HepG2 (cell line): ENCODE measurements around the gene NDUFAF3. TPM values are rescaled to one million over a fixed set of nuclear protein-coding genes. Genes with fewer than 3 reads are reported as not detected.

ENCODE experiments used
- ATAC-seq: fragments of 200-7000 bp; cut with Tn5 transposase; 3 replicates; pipeline ENCODE4 v1.9.1; 2020; ENCODE audit warnings: mild to moderate bottlenecking, moderate library complexity
- BruUV-seq: library from RNA; stranded (reverse); fragments of 400-500 nt; replicated peaks from 2 replicates; lab custom pipeline; 2021; lab: Mats Ljungman, UMichigan
- CTCF ChIA-PET: fragments of 300-600 bp; formaldehyde crosslinking; extraction: SDS; loops from one replicate; lab custom pipeline; 2021; ENCODE audit warnings: low total read pairs, inconsistent platforms, low intra/inter-chr PET ratio; lab: Yijun Ruan, JAX
- POLR2A ChIA-PET: fragments of 350-600 bp; sonication (Branson Sonifier 250); formaldehyde crosslinking; loops from one replicate; lab custom pipeline; 2020; ENCODE audit warnings: antibody characterized with exemption, inconsistent platforms; lab: Yijun Ruan, JAX
- DNase-seq: peaks from one replicate; pipeline ENCODE4 v3.0.0-alpha.2; 2015; ENCODE audit warnings: low spot score
- FAIRE-seq: peaks from 3 replicates; lab custom pipeline; 2011; peaks lifted over from hg19 to GRCh38; lab: Jason Lieb, UNC
- H2AFZ ChIP-seq: one replicate; pipeline ENCODE4 v1.6.1; 2011; ENCODE audit warnings: low read length, inconsistent platforms
- H3K27ac ChIP-seq: fragments of 300-600 bp; 3 replicates; pipeline ENCODE4 v1.8.0; 2011; ENCODE audit warnings: mixed run types, mild to moderate bottlenecking, mixed read lengths, low read length, inconsistent platforms; ENCODE audit not compliant: insufficient read depth; ENCODE audit errors: extremely low read length
- H3K27me3 ChIP-seq, 2 experiments: fragments of 200-600 bp in 1 of 2; 2 replicates in 1 of 2; 3 replicates in 1 of 2; pipeline versions ENCODE4 v1.6.0 to v1.8.0; 2011; ENCODE audit warnings: low read length in 2 of 2, mild to moderate bottlenecking in 2 of 2, moderate library complexity in 2 of 2, inconsistent platforms in 1 of 2; ENCODE audit not compliant: insufficient read depth in 2 of 2, control insufficient read depth in 1 of 2
- H3K36me3 ChIP-seq, 2 experiments: fragments of 200-600 bp in 1 of 2; replicated peaks in 1 of 2; 2 replicates in 1 of 2; 3 replicates in 1 of 2; pipeline versions ENCODE4 v1.5.1 to v1.8.0; 2011; ENCODE audit warnings: low read length in 2 of 2, inconsistent platforms in 1 of 2; ENCODE audit not compliant: insufficient read depth in 2 of 2, control insufficient read depth in 1 of 2
- H3K4me1 ChIP-seq: 2 replicates; pipeline ENCODE4 v1.5.1; 2012; ENCODE audit warnings: low read length, inconsistent platforms; ENCODE audit not compliant: insufficient read depth
- H3K4me2 ChIP-seq: 2 replicates; pipeline ENCODE4 v1.6.0; 2011; ENCODE audit warnings: low read depth, low read length, inconsistent platforms
- H3K4me3 ChIP-seq, 3 experiments: fragments of 200-600 bp in 1 of 3; sonication (generic), shearing (Covaris generic) in 1 of 3; replicated peaks in 1 of 3; 2 replicates each; pipeline ENCODE4 v1.5.1; 2011 to 2016; ENCODE audit warnings: low read length in 3 of 3, inconsistent platforms in 2 of 3, low read depth in 2 of 3, mild to moderate bottlenecking in 2 of 3, control low read depth in 1 of 3, mixed read lengths in 1 of 3; ENCODE audit not compliant: insufficient read depth in 1 of 3
- H3K79me2 ChIP-seq: one replicate; pipeline ENCODE4 v1.6.1; 2011; ENCODE audit warnings: low read length, inconsistent platforms; ENCODE audit not compliant: insufficient read depth
- H3K9ac ChIP-seq: 2 replicates; pipeline ENCODE4 v1.6.0; 2011; ENCODE audit warnings: mild to moderate bottlenecking, low read depth, low read length, inconsistent platforms; ENCODE audit not compliant: insufficient read depth
- H3K9me3 ChIP-seq: 2 replicates; pipeline ENCODE4 v1.5.1; 2012; ENCODE audit warnings: mild to moderate bottlenecking, low read length
- H4K20me1 ChIP-seq: 2 replicates; pipeline ENCODE4 v1.6.0; 2011; ENCODE audit warnings: inconsistent platforms, mild to moderate bottlenecking, low read length, moderate library complexity; ENCODE audit not compliant: insufficient read depth
- AGO2 ChIP-seq: fragments of 200-400 bp; formaldehyde crosslinking; optimal IDR thresholded peaks from 2 replicates; pipeline ENCODE3; 2017; ENCODE audit warnings: mild to moderate bottlenecking, low read depth, low read length, moderate library complexity
- ATF5 ChIP-seq: sonication (generic); formaldehyde crosslinking; IDR thresholded peaks from 2 replicates; pipeline ENCODE4 v1.4.0; 2020; ENCODE audit warnings: mild to moderate bottlenecking, low read depth, missing genetic modification reagents
- ELF3 ChIP-seq: IDR thresholded peaks from 2 replicates; pipeline ENCODE4 v1.6.1; 2016; ENCODE audit warnings: missing genetic modification reagents, missing compliant biosample characterization
- KLF16 ChIP-seq, 2 experiments: sonication (generic) in 1 of 2; formaldehyde crosslinking in 1 of 2; IDR thresholded peaks; 2 replicates each; pipeline versions ENCODE4 v1.6.1 to v1.8.0; 2016 to 2023; ENCODE audit warnings: missing genetic modification reagents in 2 of 2, missing compliant biosample characterization in 1 of 2
- MED8 ChIP-seq: sonication (generic); formaldehyde crosslinking; IDR thresholded peaks from 2 replicates; pipeline ENCODE4 v1.8.1; 2023; ENCODE audit warnings: mild to moderate bottlenecking, missing genetic modification reagents; ENCODE audit not compliant: insufficient replicate concordance
- MEIS2 ChIP-seq: sonication (generic); formaldehyde crosslinking; IDR thresholded peaks from 2 replicates; pipeline ENCODE4 v1.9.0; 2021; ENCODE audit warnings: mild to moderate bottlenecking, missing genetic modification reagents
- MYC ChIP-seq: sonication (generic); formaldehyde crosslinking; IDR thresholded peaks from 2 replicates; pipeline ENCODE4 v1.9.0; 2021; ENCODE audit warnings: missing genetic modification reagents, borderline replicate concordance
- POLR2G ChIP-seq: fragments of 200-400 bp; formaldehyde crosslinking; IDR thresholded peaks from 2 replicates; pipeline ENCODE4 v1.6.1; 2018; ENCODE audit warnings: mild to moderate bottlenecking, low read depth, low read length, moderate library complexity
- REST ChIP-seq, 2 experiments: IDR thresholded peaks; 2 replicates each; pipeline ENCODE4 v1.6.1; 2011 to 2012; ENCODE audit warnings: low read length in 2 of 2, borderline replicate concordance in 1 of 2, low read depth in 1 of 2, mild to moderate bottlenecking in 1 of 2, moderate library complexity in 1 of 2
- SOX5 ChIP-seq: IDR thresholded peaks from 2 replicates; pipeline ENCODE4 v1.6.1; 2016; ENCODE audit warnings: borderline replicate concordance
- WIZ ChIP-seq: sonication (generic); formaldehyde crosslinking; IDR thresholded peaks from 2 replicates; pipeline ENCODE4 v1.5.1; 2020; ENCODE audit warnings: mild to moderate bottlenecking, missing genetic modification reagents
- YEATS2 ChIP-seq: sonication (generic); formaldehyde crosslinking; IDR thresholded peaks from 2 replicates; pipeline ENCODE4 v1.4.0; 2020; ENCODE audit warnings: missing genetic modification reagents, borderline replicate concordance
- ZC3H4 ChIP-seq: sonication (generic); formaldehyde crosslinking; IDR thresholded peaks from 2 replicates; pipeline ENCODE4 v1.4.0; 2020; ENCODE audit warnings: missing genetic modification reagents, borderline replicate concordance
- ZGPAT ChIP-seq: IDR thresholded peaks from 2 replicates; pipeline ENCODE4 v1.6.1; 2016; ENCODE audit warnings: mild to moderate bottlenecking
- ZIK1 ChIP-seq: sonication (generic); formaldehyde crosslinking; IDR thresholded peaks from 2 replicates; pipeline ENCODE4 v1.5.0; 2020; ENCODE audit warnings: mild to moderate bottlenecking, low read depth, missing genetic modification reagents, borderline replicate concordance
- ZMYM4 ChIP-seq: sonication (generic); formaldehyde crosslinking; IDR thresholded peaks from 2 replicates; pipeline ENCODE4 v1.8.1; 2023; ENCODE audit warnings: mild to moderate bottlenecking, missing genetic modification reagents
- ZNF562 ChIP-seq: sonication (generic); formaldehyde crosslinking; IDR thresholded peaks from 2 replicates; pipeline ENCODE4 v1.8.0; 2022; ENCODE audit warnings: missing genetic modification reagents, borderline replicate concordance
- ZSCAN25 ChIP-seq: sonication (generic); formaldehyde crosslinking; IDR thresholded peaks from 2 replicates; pipeline ENCODE4 v1.8.0; 2022; ENCODE audit warnings: mild to moderate bottlenecking, missing genetic modification reagents
- in situ Hi-C: cut with HindIII; loops from 2 replicates; pipeline ENCODE4 v1.10.0; 2017; ENCODE audit warnings: low pct_unique_long_range_greater_than_20kb; ENCODE audit not compliant: extremely low pct_ligation_motif_present
- intact Hi-C: fragments of 100-400 bp; cut with micrococcal nuclease; formaldehyde crosslinking; loops from one replicate; pipeline ENCODE4 v1.10.0; 2022; ENCODE audit not compliant: unreplicated experiment
- polyA plus RNA-seq, 8 experiments: library from polyadenylated mRNA; depleted of rRNA in 3 of 8; stranded (reverse) in 7 of 8; unstranded in 1 of 8; fragments of >200 nt; fragmentation: Illumina TruSeq in 4 of 8; extraction: Trizol in 4 of 8; gene quantifications; 2 replicates each; pipeline versions ENCODE4 v1.2.1 to v1.2.3, GENCODE V29; 2011 to 2016; ENCODE audit warnings: low read depth in 4 of 8, missing spikeins in 1 of 8, mixed read lengths in 1 of 8; ENCODE audit not compliant: insufficient read depth in 1 of 8
- total RNA-seq, 5 experiments: library from RNA; depleted of rRNA; stranded (reverse); fragments of >200 nt; fragmentation: Illumina TruSeq; extraction: Trizol; gene quantifications; 2 replicates each; pipeline ENCODE4 v1.2.3, GENCODE V29; 2016; ENCODE audit warnings: low read depth in 1 of 5

The NDUFAF3 gene
- total and polyA plus RNA-seq, 2 of the 13 experiments (the other 11 are each of a cell fraction or from before 2014, with no cell fraction given), result 39.0 to 50.0 TPM

- TF ChIP-seq ZGPAT, result no peak
- no peak for TF ChIP-seq YEATS2 (CRISPR knock-in tag)
- no peak for TF ChIP-seq ZNF562 (CRISPR knock-in tag)
- TF ChIP-seq WIZ (CRISPR knock-in tag), result no peak
- TF ChIP-seq KLF16 (CRISPR knock-in tag; IDR thresholded peaks at IDR 0.05), result no peak
- TF ChIP-seq AGO2, result no peak
- no peak for TF ChIP-seq ZSCAN25 (CRISPR knock-in tag)
- no peak for TF ChIP-seq MED8 (CRISPR knock-in tag)
- TF ChIP-seq ELF3 (CRISPR knock-in tag), result no peak
- TF ChIP-seq POLR2G, result no peak
Measured at GRCh38 chr3:48983096-48983495, 38.8 kb upstream of the NDUFAF3 start (continued).

- ChIA-PET POLR2A (no interaction called here), CTCF (no interaction called here)
- intact Hi-C loops (loop anchor here (5.0 kb wide), 1 partner anchor 173 kb away; no protein-coding TSS in a partner anchor), in situ Hi-C loops (no loop called here)
- Histone ChIP-seq H3K9me3 (no peaks in the 10 kb centered on the region), H3K79me2 (no peaks in the 10 kb centered on the region), H3K9ac (no peak overlapping the region), H2AFZ (no peak overlapping the region), H3K27ac (no peak overlapping the region), H3K4me1 (no peaks in the 10 kb centered on the region), H3K4me3 (no peak overlapping the region), H3K36me3 (peaks cover 27 to 46% of the 10 kb centered on the region in 2 experiments; a peak in 4 of 5 replicates), H3K4me2 (no peak overlapping the region), H4K20me1 (no peaks in the 10 kb centered on the region), H3K27me3 (no peaks in the 10 kb centered on the region)
- ATAC-seq (no peak), FAIRE-seq (no peak), DNase-seq (no peak)
- BruUV-seq, result no TSS peak
- TF ChIP-seq ZIK1 (CRISPR knock-in tag) (no peak), ATF5 (CRISPR knock-in tag) (no peak), MEIS2 (CRISPR knock-in tag) (no peak), MYC (no peak), ZMYM4 (CRISPR knock-in tag) (no peak), ZC3H4 (CRISPR knock-in tag) (no peak), REST (IDR thresholded peaks at IDR 0.05; ENCODE audit: borderline replicate concordance in 1 of 2, low read depth in 1 of 2, low read length in 2 of 2) (no peak), SOX5 (CRISPR knock-in tag) (no peak)
Measured at GRCh38 chr3:48984663-48985062, 37.3 kb upstream of the NDUFAF3 start.
